MV-4-11 (cell line): Measurements from ENCODE around the gene MISP.

Experiments used
- DNase-seq: peaks from one replicate; lab custom pipeline; 2025; lab: John Stamatoyannopoulos, UW

Gene MISP

DNA sequence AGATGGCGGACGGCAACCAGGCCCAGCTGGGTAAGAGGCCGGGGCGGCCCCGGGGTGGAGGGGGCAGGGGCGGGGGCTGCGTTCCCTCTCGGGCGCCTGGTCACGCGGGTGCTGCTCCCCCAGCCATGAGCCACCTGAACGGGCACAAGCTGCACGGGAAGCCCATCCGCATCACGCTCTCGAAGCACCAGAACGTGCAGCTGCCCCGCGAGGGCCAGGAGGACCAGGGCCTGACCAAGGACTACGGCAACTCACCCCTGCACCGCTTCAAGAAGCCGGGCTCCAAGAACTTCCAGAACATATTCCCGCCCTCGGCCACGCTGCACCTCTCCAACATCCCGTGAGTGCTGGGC is 57.5 kb downstream of the MISP start:
- DNase-seq: no peak

DNA sequence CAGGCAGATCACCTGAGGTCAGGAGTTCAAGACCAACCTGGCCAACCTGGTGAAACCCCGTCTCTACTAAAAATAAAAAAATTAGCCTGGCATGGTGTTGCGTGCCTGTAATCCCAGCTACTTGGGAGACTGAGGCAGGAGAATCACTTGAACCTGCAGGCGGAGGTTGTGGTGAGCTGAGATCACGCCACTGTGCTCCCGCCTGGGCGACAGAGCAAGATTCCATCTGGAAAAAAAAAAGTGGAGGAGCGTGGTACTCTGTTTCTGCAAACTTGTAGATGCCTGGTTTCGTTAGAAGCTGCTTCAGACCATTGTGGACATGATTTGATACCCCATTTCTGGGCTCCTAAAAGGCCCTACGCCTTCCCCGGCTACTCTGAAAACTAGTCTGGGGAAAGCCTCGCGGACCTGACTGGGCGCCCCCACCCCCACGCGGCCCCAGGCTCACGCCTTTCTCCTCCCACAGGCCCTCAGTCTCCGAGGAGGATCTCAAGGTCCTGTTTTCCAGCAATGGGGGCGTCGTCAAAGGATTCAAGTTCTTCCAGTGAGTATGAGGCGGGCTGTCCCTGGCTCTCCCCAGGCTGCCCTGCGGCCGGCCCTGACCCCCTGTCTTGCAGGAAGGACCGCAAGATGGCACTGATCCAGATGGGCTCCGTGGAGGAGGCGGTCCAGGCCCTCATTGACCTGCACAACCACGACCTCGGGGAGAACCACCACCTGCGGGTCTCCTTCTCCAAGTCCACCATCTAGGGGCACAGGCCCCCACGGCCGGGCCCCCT is 59.4 kb downstream of the MISP start:
- DNase-seq: no peak

DNA sequence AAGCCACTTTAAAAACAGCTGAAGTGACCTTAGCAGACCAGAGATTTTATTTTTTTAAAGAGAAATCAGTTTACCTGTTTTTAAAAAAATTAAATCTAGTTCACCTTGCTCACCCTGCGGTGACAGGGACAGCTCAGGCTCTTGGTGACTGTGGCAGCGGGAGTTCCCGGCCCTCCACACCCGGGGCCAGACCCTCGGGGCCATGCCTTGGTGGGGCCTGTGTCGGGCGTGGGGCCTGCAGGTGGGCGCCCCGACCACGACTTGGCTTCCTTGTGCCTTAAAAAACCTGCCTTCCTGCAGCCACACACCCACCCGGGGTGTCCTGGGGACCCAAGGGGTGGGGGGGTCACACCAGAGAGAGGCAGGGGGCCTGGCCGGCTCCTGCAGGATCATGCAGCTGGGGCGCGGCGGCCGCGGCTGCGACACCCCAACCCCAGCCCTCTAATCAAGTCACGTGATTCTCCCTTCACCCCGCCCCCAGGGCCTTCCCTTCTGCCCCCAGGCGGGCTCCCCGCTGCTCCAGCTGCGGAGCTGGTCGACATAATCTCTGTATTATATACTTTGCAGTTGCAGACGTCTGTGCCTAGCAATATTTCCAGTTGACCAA is 60.1 kb downstream of the MISP start:
- DNase-seq: peak; percentile 45

DNA sequence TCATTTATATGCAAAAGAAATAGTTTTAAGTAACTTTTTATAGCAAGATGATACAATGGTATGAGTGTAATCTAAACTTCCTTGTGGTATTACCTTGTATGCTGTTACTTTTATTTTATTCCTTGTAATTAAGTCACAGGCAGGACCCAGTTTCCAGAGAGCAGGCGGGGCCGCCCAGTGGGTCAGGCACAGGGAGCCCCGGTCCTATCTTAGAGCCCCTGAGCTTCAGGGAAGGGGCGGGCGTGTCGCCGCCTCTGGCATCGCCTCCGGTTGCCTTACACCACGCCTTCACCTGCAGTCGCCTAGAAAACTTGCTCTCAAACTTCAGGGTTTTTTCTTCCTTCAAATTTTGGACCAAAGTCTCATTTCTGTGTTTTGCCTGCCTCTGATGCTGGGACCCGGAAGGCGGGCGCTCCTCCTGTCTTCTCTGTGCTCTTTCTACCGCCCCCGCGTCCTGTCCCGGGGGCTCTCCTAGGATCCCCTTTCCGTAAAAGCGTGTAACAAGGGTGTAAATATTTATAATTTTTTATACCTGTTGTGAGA is 60.7 kb downstream of the MISP start:
- DNase-seq: no peak

DNA sequence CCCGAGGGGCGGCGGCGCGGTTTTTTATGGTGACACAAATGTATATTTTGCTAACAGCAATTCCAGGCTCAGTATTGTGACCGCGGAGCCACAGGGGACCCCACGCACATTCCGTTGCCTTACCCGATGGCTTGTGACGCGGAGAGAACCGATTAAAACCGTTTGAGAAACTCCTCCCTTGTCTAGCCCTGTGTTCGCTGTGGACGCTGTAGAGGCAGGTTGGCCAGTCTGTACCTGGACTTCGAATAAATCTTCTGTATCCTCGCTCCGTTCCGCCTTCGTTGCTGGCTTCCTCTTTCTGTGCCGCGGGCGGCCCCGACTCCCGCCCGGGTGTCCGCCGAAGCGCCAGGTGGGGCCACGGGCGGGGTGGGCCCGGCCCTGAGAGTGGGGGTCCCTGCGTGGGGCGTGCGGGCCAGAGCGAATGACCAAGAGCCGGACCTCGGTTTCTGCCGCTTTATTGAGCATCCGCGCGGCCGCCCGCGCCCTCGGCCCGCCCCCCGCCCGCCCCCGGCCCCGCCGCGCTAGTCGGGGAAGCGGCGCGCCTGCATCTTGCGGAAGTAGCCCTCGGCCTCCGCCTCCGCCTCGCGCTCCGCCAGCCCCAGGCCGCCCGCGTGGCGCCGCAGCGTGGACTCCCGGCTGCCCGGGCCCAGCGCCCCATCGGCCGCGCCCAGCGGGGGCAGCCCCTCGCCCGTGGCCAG is 61.3 kb downstream of the MISP start:
- peak; percentile 32 for DNase-seq

DNA sequence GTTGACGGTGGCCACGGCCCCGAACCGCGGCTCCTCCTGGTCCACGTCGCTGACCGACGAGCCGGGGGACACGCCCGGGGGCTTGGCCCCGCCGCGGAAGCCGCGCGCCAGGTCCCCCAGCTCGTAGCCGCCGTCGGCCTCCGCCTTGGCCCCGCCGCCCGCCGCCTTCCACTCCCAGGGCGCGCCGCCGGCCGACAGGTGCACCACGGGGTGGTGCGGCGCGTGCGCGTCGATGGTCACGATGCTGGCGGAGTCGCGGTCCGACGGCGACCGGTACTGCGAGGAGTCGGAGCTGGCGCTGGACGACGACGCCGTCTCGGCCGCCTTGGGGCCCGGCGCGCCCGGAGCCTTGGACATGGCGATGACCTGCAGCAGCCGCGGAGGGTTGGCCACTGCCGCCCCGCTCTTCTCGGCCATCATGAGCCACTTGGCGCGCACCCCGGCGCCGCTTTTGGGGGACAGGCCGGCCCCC is 61.9 kb downstream of the MISP start:
- DNase-seq: no peak

DNA sequence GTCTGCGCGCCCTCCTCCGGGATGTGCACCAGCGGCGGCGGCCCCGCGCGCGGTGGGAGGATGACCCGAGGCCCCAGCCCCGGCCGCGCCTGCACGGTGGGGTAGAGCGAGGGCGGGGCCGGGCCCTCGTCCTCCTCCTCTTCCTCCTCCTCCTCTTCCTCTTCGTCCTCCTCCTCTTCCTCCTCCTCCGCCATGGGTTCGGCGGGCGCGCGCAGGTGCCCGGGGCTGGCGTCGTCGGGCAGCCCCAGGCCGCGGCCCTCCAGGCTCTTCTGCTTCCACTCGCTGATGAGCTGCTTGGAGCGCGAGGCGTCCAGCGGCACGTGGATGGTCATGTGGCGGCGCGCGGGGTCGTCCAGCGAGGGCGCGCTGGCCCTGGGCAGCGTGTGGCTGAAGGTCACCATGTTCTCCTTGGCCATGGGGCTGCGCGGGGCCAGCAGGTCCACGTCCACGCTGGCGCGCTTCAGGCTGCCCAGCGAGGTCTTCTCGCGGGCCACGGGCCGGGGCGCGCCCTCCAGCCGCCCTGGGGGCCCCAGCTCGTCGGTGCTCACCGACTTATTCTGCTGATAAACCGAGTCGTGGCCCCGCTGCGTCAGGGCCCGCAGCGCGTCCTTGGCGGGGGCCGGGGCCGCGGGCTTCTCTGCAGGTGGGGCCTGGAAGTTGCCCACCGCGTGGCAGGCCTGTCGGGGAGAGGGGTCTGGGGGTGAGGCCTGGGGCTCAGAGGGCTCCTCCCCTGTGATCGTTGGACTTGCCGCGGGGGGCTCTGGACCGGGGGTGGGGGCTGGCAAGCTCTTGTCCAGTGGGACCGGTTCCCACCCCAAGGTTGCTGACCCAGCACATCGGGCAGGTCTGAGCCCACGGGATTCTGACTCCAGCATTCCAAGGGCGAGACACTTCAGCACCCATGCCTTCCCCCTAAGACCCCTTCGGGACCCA is 62.6 kb downstream of the MISP start:
- DNase-seq: no peak
